ENCODE results near the gene CKAP4.

The CKAP4 gene

DNA sequence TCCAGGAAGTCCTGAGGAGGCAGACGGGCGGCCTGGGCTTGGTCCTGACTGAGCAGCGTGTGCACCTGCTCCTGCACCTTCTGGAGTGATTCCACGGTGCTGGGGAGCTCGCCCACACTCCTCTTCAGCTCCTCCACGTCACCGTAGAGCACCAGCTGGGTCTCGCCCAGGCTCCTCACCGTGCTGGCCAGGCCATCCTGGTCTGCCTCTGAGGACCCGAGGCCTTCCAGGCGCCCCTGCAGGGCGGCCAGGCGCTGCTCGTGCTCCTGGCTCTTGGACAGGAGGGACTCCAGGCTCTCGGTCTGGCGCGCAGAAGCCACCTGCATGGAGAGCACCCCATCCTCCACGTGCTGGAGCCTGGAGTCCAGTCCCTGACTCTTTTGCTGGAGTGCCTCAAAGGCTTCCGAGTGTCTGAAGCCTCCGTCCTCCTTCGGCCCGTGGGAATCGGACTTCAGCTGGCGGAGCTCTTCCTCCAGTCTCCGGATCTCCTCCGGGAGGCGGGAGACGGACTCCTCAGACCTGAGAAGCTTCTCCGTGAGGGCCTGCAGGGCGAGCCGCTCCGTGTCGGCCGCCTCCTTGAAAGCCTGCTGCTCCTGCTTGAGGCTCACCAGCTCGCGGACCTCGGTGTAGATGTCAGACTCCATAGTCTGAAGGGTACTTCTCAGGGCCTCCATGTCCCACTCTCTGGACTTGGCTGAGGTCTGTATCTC, 8.4 kb downstream of the CKAP4 start:
- DNase-seq (ENCODE audit: low read depth), result no peak

DNA sequence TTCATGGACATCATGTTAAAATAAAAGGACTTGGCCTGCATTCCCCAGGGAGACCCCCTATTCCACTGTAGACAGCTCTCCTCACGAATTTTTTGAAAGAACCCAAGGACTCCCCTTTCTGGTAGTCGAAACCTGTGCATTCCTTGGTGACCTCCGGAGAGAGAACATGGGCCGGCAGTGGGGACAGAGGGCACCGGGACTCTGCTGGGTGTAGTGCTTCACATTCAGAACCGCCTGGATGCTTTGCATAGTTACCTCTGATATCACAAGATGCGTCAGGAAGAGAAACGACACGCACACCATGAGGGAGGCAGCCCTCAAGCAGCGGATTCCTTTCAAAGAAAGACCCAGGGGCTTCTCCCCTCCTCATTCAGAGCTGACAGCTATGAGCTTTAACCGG, 9.7 kb downstream of the CKAP4 start:
- DNase-seq (ENCODE audit: low read depth), result no peak

DNA sequence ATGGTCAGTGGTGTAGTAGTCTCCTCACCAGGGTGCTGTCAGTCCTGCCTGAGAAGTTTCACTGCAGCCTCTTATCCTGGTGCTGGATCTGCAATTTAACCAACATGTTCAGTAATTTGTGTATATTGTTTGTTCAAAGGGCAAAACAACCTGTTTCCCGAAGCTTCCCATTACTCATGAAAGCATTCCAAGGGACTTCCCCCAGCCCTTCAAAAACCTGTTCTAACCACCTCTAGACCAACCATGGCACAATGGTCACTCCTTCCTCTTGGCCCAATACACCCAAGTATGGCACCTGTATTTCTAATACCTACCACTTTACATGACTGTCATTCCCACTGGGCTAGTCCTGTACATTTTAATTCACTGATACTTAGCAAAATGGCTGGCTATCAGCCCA, 12.1 kb downstream of the CKAP4 start:
- no peak for DNase-seq (ENCODE audit: low read depth)

DNA sequence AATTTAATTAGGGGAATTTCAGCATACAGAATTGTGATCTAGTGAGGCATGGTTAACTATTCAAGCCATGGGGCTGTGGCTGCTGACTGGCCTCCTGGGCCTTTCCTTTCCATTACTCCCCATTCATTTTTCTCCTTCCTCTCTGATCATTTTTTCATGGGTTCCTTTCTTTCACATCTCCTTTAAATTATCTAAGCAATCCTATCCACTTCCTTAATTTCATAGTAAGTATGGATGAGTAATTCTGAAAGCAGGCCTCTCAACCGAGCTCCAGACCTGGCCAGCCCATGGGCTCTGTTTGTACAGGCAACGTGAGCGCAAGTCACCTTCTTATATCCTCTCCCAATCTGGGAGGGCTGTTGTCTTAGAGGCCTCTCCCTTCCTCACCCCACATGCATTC, 13.4 kb downstream of the CKAP4 start:
- no peak for DNase-seq (ENCODE audit: low read depth)

DNA sequence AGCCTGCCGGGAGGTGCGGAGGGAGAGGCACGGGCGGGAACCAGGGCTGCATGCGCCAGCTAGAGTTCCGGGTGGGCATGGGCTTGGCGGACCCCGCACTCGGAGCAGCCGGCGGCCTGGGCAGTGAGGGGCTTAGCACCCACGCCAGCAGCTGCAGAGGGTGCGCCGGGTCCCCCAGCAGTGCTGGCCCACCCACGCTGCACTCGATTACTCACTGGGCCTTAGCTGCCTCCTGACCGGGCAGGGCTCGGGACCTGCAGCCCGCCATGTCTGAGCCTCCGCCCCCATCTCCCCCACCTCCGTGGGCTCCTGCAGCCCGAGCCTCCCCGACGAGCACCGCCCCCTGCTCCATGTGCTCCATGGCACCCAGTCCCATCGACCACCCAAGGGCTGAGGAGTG, 14.8 kb downstream of the CKAP4 start:
- no peak for DNase-seq (ENCODE audit: low read depth)

DNA sequence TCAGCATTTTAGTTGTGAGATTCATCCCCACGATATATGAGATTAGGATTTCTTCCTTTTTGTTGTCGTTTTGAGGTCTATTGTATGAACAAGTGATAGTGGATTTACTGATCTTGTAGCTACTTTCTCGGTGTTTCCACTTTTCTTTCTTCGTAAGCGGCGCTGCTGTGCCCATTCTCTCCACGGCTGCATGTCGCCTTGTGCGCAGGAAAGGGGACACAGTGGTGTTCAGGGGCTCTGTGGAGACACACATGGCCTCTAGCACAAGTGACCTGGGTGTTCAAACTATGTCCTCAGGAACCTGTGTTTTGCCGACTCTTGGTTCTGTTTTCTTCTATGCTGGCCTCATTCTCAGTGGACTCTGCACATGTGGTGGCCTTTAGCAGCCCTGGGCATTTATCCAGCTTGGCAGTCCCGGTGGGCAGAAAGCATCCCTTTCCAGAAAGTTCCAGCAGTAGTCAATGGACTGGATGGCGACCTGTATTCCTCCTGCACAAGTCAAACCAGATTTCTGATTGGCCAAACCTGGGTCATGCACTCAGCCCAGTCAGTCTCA, 18.7 kb downstream of the CKAP4 start:
- DNase-seq (ENCODE audit: low read depth), result no peak

DNA sequence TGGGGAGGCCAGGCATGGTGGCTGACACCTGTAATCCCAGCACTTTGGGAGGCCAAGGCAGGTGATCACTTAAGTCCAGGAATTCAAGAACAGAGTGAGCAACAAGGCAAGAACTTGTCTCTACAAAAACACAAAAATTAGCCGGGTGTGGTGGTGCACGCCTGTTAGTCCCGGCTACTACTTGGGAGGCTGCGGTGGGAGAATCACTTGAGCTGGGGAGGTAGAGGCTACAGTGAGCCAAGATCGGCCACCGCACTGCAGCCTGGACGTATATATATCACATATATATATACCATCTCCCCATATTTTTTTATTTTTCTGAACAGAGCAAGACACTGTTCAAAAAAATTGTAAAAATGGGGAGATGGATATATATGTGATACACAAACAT, 19.5 kb downstream of the CKAP4 start:
- DNase-seq (ENCODE audit: low read depth), result no peak

DNA sequence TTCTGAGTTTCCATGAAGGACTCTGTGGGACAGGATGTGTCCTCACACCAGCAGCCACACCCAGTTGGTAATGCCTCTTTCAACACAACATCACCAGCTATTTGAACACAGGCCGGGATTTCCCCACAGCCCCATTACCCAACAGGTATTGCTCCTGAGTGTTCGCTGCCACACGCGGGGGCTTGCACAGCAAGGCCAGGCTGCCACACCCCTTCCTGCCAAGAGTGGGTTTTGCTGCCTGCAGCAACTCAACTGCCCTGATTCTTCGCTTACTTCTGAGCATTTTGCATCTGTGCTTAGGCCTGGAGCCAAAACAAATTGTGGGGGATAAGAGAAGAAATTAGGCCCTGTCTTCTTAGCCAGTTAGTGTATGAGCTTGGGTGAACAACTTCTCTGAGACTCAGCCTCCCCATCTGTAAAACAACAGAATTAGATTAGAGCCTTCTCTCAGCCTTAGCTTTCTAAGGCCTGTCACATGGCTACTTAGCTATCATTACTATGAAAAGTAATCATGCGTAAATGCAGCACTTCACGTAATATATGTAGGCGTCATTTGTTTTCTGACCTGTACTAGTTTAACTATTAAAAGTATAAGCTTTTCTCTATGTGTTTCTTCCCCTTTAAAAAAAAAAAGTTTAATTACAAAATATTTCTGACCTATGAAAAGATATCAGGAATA, 20.0 kb downstream of the CKAP4 start:
- DNase-seq (ENCODE audit: low read depth), result peak; percentile 38

DNA sequence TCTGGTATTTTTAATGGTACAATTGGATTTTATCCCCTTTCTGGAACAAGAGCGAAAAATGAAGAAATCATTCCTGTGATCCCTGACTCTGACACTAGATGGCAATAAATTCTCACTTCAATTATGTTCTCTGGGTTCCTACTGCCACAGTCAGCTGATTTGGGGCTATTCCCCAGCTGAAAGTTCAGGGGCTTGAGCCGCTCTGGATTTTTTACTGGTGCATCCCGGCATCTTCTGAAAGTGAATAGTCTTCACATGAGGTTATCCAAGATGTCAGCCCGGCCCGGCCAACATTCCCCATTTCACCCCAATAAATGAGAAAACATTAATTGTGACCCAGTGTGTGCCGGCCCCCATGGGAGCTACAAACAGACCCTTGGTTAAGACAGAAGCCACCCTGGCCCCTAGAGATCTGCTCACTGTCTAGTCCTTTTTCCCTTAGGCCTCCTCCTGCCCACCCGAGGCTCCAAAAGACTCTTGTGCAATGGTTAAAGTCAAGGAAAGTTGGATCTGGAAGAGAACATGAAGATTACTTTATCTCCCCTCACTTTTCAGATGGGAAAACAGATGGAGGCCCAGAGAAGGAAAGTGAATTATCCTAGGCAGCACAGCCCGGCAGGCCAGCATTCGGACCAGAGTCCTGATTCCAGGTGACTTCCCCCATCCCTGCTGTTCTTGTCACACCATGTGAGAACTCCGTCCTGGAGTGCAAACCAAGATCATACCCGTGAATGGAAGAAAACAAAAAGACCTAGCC, 20.8 kb downstream of the CKAP4 start:
- no peak for DNase-seq (ENCODE audit: low read depth)

DNA sequence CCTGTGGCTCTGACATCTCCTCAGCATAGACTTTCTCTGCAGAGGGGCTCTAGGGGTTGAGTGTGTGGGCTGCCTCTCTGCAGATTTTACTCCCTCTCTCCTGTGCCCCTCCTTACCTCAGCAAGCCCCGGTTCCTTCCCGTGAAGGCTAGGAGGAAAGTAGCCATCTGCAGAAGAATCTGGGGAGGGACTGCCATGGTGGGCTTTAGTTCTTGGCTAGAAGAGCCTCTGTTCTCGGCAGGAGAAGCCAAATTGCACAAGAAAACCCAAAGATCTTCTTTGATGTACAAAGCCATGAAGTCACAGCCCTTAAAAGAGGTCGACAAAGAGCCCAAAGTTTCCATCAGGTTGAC, 23.5 kb downstream of the CKAP4 start:
- DNase-seq (ENCODE audit: low read depth), result no peak

DNA sequence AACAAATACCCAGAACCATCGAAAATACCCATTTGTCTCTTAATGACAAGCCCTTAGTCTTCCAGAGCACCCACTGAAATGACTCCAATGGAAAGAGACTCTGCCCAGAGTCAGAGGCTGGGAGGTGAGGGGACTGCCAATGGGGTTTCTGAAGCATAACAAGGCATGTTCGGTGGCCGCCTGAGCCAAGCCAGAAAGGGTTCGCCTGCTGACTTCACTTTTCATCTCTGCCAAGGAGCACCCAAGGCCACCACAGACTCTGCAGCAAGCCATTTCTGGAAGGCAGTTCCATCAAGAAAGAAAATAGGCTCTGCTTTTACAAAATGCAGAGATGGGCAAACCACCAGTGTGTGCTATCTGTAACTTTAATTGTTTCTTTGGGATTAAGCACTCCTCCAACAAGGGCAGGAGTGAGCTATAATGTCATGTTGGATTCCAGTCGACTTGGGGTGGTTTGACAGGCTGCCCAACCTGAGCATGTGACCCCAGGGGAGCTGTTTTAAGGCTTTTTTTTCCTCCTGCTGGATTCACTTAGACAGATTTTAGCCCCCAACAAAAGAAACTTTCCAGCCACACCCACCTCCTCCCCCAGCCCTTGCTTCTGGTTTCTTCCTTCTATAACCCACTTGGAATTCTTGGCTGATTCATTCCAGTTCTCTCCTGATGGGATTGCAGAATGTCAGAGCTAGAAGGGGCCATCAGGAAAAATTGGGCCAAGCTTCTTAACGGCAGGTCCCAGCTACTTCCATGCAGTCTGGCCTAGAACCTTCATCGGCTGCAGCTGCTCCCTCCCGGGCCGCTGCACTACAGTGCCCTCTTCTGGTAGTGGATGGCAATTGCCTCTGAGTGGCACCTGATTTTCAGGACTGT, 24.1 kb downstream of the CKAP4 start:
- peak; percentile 23 for DNase-seq (ENCODE audit: low read depth)

DNA sequence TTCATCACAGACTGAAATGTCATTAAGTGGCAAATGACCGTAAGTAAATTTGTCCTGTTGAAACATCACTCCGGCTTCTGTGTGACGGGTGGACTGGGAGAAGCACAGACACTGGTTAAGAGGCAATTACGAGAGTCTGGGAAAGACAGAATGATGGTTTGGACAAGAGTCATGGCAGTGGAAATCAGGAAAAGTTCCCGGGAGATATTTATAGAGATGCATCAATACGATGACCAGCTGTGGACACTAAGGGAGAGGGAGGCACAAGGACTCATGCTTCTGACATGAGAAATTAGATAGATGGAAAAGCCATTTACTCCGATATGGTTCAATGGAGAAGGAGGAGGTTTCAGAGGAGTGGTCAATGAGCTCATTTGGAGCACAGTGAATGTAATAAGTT, 27.3 kb downstream of the CKAP4 start:
- no peak for DNase-seq (ENCODE audit: low read depth)

DNA sequence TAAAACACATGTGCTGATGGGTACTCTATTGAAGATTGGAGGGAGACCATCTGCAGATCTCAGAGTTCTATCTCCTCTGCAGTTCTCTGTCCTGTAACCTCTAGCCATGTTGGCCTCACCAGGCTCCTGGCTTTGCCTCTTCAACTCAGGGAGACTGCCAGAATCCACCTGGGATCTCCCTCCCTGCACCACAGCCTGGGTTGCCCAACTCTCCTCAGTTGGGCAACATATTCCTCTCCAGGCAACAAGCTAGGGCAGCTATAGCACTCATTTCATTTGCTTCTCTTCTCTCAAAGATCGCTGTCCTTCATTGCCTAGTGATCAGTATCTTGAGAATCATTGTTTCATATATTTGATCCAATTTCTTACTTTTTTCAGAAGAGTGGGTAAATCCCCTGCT, 28.8 kb downstream of the CKAP4 start:
- no peak for DNase-seq (ENCODE audit: low read depth)

DNA sequence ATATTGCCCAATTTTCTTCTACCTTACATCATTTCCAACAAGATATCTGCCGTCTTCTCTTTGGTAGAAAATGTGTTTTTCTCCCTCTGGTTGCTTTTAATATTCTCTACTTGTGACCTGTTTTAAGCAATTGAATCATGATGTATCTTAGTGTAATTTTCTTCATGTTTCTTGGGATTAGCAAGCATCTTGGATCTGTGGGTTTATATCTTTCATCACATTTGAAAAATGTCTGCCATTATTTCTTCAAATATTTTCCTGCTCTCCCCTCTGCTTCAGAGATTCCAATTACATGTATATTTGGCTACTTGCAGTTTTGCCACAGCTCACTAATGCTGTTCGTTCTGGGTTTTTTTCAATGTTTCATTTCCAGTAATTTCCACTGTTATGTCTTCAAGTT, 30.1 kb downstream of the CKAP4 start:
- no peak for DNase-seq (ENCODE audit: low read depth)

DNA sequence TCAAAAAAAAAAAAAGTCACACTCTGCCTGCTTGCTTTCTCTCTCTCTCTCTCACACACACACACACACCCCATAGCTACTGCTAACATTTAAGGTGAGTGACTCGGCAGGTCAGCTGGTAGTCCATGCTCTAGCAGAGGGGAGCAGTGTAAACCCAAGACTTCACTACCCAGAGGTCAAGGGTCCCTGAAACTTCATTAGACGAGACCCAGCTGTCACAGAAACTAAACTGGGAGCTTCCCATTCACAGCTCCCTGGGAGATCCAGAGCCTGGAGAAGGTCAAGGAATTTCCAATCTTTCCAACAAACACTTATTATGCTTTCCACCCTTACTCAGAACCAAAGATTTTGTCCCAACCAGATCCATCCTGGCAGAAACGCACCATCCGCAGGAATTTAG, 33.2 kb downstream of the CKAP4 start:
- DNase-seq (ENCODE audit: low read depth), result no peak

DNA sequence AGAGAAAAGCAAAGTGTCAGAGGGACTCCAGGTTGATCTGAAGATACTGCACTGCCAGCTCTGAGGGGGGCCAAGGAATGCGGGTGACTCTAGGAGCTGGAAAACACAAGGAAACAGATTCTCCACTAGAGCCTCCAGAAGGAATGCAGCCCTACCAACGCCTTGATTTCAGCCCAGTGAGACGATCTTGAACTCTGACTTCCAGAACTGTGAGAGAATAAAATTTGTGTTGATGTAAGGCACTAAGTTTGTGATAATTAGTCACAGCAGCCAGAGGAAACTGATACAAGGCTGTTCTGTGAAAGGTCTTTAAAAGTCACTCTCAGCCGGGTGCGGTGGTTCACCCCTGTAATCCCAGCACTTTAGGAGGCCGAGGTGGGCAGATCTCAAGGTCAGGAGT, 34.2 kb downstream of the CKAP4 start:
- DNase-seq (ENCODE audit: low read depth), result no peak

DNA sequence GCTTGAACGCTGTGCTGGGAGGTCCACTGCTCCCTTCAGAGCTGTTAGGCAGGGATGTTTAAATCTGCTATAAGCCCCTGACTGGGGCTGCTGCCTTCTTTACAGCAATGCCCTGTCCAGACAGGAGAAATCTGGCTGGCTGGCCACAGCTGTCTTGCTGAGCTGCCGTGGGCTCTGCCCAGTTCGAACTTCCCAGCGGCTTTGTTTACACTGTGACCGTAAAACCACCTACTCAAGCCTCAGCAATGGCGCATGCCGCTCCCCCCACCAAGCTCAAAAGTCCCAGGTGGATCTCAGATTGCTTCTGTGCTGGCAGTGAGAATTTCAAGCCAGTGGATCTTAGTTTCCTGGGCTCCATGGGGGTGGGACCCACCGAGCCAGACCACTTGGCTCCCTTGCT, 35.8 kb downstream of the CKAP4 start:
- DNase-seq (ENCODE audit: low read depth), result no peak

DNA sequence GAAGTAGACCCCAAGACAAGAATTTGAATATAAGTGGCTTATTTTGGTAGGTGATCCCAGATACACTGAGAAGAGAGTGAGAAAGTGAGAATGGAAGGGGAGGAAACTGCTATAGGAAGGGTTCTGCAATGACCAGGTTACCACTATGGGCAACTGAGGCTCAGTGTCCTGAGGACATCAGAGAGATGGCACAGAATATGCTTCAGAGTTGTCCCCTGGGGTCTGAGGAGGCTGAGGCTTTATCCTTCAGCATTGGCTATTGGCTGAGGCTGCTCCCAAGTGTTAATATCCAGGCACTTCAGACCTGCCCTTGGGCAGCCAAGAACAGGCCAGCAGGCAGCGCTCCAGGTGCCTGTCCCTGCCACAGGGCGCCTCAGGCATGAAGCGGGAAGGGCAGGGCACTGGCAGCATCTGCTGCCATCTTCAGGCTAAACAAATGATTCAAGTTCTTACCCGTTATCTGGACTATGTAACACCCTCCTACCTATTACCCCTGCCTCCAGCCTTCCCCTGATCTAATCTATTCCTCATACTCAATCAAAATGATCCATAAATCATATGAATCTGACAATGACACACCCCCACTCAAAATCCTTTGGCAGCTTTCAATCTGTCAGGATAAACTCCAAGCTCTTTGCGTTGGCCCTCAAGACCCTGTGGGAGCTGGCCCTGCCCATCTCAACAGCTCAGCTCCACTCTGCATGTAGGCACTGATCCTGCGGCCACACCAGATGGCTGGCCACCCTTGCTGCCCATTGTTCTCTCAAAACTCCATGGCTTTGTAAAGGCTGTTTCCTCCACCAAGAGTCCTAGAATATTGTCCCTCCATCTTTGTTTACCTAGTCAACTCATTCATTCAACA, 42.4 kb downstream of the CKAP4 start:
- DNase-seq (ENCODE audit: low read depth), result no peak

DNA sequence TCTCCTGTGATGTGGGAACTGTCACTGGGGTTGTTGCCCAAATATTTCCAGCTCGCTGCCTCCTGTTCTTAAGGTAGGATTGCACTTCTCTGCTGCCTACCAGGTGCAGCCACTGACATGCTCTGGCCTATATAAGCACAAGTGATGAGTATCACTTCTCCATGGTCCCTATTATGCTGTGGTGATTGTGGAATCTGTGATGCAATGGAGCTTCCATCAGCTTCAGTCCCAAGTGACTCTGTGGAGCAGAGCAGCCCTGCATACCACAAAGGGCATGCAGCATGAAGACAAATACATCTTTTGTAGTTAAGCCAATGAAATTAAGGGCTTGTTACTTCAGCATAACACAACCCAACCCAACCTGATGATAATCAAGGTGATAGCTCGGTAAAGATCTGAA, 43.5 kb downstream of the CKAP4 start:
- DNase-seq (ENCODE audit: low read depth), result no peak

DNA sequence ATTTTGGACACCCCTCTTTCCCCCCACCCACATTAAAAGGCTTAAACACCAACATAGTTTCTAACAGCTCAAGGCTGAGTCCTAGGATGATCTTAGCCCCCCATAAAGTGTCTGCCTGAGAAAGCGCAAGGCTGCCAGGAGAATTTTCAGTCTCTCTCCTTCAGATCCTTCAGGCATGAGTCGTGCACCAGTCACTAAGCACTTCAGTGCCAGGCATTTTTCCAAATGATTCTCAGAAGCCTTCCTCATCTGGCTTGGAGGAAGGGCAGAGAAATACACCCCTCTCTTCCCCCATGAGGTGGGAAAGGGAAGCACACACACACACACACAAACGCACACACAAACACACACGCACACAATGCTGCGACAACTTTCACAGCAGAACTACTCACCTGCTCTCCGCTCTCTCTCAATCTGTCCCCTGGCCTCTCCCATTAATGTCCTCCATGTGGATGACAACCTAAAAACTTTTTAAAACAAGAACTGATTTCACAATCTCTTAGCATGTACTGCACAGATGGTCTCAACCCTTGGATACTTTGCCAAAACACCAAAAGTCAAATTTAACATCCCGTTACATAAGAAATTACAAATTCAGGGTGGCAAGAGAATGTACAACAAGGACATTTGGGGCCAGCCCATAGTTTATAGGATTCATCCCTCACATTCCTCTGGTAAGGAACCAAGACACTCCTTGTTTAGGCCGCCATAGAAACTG, 49.8 kb downstream of the CKAP4 start:
- no peak for DNase-seq (ENCODE audit: low read depth)

DNA sequence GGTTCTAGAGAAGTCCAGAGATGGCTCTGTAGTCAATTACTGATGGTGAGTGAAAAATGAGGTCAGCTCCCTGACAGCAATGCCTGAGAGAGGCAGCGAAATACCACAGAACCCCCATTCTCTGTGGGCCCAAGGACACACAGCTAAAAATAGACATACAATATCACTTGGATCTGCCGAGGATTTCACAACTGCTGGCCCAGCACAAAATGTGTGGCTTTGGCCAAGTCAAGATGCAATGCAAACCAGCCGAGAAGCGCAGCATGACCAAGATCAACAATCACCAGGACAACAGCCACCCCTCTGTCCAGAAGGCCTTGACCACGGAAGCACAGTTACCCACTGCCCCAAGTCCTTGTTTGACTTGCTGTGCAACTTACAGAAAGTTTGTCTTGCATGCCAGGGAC, 52.2 kb downstream of the CKAP4 start:
- DNase-seq (ENCODE audit: low read depth), result no peak
